NCI-H1930 (cell line): Measurements from ENCODE around the gene TREX2.

ENCODE experiments used
- DNase-seq, 2 experiments: peaks; one replicate each; lab custom pipeline; 2025; lab: John Stamatoyannopoulos, UW

TREX2 gene

DNA sequence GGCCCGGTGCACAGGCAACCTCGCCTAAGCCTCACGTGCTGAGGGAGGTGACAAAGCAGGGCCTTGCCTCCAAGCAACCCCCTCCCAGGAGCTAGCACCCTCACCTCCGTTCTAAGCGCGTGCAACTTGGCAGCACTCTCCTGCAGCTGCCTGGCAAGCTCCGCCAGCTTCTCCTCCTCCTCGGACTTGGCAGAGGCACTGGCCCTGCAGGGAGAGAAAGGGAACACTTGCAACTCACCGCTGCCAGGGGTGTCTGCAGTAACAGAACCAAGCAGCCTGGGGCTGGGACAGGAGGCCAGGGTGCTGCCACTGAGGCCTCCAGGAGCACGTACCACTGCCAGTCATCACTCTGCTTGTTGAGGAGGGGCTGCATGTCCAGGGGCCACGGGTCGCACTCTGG is 10.3 kb upstream of the TREX2 start:
- no peak for DNase-seq

DNA sequence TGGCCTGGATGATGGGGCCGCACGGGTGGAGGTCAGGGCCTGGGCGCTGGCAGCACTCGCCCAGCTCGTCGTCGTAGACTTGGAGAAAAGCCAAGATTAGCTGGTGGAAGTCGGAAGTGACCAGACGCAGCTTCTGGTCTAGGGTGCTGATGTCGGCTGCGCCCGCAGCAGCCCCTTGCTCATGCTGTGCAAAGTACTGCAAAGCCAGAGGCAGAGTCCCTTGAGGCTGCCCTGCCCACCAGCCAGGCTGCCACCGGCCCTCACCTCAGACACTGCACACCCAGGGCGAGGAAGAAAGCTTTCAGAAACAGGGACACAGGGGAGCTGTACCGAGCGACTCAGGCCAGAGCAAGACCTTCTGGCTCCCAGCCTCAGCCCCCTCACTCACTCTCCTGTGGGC is 9.7 kb upstream of the TREX2 start:
- no peak for DNase-seq

DNA sequence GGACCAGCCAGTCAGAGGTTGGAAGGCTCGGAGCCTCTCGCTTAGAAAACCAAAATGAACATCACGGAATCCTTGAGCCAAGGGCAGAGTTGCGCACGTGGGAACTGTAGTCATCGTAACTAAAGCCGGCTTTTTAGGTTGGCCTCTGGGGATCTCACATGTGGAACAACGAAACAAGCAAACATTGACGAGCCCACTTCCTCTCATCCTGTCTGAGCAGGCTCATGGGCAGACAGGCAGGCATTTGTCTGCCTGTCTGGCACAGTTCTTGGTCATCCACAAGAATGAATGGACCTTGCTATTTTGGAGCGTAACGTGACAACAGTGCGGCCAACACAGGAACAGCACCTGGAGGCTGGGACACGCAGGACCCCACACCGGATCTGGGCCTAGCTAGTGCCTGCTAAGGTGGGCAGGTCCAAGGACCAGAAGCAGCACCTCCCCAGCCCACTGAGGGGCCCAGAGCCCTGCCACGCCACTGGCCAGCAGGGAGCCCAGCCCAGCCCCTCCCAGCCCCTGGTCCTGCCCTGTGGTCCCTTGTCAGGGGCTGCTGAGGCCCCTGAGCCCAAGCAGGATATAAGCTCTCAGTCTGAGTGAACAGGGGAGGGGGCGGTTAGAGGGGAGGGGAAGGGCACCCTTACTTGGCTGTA is 9.2 kb upstream of the TREX2 start:
- DNase-seq, result no peak

DNA sequence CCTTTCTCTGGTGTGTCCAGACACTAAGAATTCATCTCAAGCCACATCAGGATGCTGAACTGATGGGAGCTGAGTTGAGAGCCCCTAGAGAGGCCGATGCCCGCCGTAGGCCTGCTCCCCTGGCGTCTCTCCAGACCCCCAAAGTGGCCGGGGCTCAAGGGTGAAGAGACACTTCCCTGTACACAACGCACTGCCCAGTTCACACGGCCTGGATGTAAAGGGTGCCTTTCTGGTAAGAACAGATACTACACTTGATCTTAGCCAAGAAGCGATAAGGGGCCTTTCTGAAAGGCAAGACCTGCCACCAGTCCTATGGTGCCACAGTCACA is 5.1 kb upstream of the TREX2 start:
- no peak for DNase-seq

DNA sequence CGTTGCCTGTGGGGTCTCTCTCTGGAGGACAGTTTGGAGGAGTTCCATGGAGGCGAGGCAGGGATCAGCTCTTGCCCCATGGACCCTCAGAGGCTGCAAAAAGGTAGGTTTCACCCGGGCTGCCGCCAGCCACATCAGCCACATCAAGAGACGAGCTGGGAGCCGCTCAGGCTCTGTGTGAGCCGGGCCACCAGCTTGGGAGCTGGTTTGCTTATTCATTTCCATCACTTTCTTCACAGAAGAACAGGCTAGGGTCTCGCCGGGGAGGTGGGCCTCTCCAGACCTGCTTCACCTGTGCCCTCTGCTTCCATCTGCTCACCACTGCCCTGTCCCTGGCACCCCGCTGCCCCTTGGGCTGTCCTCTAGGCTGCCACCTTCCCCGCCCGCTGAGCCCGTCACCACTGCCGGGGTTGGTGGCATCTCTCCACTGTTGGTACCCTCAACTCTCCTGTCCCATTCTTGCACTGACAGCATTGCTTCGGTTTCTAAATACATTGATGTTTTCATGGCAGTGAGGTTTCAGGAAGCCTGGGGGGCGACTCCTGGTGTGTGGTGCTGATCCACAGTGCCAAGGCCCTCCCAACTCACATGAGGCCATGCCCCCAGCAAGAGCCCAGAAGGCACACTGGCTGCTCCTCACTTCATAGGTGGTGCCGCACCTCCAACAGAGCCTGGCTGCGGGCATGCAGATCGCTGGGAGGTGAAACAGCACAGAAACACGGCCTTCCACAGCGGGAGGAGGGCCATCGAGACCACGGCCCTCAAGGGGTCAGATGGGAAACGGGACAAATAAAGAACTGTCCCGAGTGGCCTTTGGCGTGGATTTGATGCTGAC is 4.5 kb upstream of the TREX2 start:
- DNase-seq, result no peak

DNA sequence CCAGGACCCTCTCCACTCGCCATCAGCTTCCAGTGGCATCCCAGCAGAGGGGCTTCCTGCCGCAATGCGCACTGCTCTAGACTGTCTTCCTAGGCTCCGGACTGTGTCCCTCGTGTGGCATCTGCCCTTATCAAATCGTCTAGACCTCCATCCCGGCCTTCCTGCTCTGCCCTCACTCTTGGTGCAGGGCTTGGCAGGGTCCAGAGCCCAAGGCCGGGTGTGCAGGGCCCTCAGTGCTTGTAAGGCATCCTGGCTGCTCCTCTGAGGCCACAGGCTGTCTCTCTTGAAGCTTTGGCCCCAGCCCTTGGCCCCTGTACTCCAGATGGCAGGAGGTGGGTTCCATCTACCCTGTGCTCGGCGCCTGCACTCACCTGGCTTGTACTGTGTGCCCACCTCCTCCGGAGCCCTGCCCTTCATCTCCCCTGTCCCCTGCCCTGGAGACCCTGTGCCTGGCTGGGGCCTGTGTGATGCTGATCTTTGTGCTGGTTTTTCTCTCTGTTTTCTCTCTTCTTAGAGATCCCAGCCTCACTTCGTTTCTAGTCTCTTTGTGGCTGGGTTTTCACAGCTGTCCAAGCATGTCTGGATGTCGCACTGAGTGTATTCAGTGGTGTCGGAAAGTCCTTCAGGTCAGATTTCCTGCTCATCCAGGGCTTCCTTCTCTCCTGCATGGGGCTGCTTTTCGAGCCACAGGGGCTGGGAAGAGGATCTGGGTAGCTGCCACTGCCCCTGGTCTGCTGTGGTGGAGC is 3.7 kb upstream of the TREX2 start:
- no peak for DNase-seq

DNA sequence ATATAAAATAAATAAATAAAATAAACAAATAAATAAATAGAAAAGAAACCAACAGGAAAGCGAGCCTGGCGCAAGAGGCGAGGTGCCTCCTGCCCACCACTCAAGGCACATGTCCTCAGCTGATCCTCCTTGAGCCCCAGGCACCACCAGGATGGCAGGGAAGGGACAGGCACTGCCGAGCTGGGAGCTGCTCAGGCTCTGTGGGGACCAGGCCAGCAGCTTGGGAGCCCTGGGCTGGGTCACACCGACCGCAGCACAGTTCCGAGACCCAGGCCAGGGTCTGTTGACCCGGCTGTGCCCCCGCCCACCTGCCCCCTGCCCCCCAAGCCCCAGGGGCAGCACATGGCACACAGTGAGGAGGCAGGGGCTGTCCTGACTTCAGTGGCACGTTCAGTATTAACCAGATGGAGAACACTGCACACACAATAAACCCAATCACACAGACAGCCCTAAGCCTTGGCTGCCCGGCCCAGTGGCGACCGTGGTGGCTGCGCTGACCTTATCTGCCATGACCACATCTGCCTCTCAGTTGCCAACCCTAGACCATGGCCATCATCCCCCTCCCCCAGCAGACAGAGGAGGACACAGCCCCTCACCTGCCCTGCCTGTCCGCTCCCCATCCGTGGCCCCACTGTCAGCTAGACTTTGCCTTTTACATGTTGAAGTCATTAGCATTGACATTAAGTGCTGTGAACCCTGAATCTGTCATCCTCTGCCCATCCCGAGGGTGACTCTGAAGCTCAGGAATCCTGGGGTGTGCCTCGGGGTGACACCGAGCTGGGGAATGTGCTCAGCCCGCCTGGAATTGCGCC is 2.9 kb upstream of the TREX2 start:
- no peak for DNase-seq

DNA sequence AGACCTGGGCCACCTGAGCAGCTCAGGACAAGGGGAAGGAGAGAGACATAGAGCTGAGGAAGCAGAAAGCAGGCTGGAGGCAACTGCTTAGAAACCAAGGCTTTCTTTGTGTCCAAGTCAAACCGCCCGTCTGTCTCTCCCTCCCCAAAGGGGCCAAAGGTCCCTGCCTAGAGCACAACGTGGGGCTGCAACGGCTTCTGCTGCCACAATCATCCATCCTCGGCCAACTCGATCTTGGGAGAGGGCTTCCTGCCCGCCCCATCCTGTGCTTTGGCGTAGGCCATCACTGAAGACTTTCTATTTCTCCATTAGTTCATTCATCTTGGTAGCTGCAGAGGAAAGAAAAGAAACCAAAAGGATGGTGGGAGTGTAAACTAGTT is 1.7 kb upstream of the TREX2 start:
- DNase-seq, result no peak

DNA sequence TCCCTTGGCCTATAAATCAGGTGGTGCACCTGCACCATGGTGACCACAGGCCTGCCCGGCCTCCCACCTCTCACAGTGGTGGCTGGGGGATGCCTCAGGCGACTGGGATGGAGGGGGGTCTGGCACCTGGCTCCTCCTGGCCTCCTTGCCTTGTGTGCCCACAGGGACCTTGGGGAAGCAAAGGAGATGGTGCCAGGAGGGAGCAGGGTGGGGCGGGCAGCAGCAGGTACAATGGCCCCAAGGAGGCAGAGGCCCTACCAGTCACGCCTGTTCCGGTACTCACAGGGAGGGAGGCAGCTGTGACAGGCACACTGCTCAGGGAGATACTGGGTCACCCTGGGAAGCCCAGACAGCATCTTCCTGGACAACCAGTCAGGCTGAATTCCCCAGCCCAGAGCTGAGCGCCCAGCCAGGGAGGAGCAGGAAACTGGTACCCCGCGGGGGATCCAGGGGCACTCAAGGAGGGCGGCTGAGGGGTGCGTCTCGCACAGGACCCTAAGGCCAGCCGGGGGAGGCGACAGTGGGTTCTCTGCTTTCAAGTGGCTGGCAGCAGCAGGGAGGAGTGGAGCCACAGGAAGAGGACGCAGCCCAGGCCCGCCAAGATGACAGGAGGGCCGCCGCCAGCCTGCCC is 1.2 kb upstream of the TREX2 start:
- DNase-seq, result no peak

DNA sequence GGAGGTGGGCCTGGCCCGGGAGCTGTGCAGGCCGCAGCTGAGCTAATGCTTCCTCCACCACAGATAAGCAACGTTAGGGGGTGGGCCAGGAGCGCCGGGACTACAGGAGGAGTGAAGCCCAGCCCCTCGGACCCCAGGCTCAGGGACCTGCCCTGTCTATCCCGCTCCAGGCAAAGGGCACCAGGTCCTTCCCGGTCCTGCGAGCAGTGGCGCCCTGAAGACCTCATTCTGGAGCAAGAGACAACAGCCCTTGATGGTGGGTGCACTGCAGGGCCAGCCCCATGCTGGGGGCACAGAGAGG is 730 bp upstream of the TREX2 start:
- DNase-seq, result no peak

DNA sequence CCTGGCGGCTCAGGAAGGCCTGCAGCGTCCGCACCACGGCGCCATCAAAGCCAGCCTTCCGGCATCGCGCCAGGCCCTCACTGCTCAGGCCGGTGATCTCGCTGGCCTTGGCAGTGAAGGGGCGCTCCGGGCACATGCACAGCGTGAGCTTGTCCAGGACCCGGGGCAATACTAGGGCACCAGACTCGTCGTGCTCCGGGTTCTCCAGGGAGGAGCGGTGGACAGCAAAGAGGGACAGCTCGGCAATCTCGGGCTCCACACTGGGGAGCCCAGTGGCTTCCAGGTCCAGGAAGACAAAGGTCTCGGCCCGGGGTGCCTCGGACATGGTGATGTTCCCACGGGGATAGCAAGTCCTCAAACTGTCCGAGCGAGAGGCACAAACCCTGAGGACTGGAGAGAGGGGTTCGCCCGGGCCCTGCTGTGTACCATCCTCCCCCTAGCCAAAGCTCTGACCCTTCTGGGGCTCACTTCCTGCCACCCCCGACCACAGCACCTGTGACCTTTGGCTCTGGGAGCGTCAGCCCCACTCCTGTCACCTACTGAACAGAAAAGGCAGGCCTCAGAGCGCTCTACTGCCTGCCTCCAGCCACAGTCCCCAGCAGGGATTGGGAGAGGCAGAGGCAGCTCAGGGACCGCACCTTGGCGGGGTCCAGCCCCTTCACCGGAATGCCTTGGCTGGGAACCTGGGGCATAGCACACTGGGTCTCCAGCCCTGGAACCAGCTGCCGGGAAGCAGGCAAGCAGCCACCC is 575 bp downstream of the TREX2 start:
- no peak for DNase-seq

DNA sequence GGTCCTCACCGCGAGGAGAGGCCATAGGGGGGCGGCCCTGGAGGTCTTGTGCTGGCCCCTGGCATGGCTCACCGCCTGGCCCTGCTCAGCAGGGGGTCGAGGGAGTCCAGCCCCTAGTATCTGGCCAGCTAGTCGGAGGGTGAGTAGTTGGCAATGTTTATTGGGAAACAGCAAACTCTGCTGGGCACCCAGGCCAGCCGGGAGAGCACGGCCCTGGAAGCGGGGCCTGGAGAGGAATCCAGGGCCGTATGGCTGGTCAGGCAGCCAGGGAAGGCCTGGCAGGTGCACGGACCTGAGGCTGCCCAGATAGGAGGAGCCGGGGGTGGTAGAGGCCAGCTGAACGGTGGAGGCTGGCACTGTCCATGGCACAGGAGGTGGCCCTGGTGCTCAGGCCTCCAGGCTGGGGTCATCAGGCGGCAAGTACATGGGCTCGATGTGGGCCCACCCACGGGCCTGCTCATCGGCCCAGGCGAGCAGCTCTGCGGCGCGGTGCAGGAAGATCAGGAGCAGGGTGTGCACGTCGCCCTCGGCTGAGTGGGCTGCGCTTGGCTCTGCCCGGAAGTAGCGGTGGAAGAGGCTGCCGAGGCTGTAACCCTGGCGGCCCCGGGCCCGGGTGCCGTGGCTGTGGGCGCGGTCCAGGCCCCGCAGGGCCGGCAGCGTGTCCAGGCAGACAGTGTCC is 1.4 kb downstream of the TREX2 start:
- no peak for DNase-seq

DNA sequence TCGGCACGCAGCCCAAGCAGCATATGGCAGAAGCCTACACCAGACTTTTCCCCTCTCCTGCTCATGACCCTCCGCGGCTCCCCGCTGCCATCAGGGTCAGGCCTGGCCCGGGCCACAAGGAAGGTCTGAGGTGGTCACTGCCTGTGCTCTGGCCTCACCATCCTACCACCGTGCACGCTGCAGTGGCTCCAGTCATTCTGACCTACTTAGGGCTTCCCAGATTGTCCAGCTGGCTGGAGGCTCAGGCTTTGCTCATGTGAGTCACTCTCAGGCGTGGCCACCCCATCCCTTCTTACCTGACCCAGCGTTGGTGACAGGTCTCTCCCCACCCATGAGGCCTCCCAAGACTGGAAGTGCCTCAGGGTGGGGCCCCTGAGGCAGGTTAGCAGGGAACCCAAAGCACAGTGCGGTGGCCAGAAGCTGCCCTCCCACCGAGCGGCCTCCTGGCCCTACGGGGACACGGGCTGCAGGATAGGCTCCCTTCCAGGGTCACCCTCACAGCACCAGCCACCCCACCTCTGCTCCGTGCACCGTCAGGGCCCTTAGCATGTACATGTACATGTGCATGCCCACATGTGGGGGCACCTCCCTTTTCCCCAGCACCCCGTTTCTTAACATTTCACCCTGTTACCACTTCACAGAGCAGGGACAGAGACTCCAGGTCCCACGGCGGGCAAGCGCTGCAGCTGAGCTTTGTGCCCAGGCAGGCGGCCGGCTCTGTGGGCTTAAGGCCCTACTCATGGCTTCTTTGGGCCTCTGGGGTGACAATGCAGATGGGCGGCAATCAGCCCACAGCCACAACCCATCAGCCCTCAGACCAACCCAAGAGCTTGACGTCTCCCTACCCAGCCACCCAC is 2.2 kb downstream of the TREX2 start:
- no peak for DNase-seq

DNA sequence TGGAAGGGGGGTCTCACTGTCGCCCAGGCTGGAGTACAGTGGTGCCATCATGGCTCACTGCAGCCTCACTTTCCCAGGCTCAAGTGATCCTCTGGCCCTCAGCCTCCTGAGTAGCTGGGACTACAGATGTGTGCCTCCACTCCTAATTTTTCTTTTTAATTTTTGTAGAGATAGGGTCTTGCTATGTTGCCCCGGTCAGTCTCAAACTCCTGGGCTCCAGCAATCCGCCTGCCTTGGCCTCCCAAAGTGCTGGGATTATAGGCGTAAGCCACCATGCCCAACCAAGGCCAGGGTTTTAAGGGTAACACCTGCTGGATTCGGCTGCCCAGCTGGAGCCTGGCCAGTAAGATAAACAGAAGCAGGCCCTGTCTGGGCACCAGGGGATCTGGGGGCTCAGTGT is 3.4 kb downstream of the TREX2 start:
- DNase-seq, result no peak

DNA sequence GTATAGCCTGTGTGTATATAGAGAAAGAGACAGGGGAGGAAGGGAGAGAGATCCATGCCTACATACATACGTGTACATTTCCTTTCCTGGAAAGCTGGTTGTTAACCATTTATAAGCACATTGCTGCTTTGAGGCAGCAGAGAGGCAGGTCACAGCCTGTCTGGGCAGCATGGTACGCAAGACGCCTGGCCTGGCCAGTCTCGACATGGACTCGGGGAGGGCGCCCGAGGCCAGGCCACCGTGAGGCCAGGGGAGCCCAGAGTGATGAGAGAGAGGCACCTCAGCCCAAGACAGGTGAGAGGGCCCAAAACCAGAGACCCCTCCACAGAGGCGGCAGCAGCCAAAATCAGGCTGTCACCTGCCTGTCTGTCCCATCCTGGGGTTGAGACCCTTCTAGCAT is 3.9 kb downstream of the TREX2 start:
- DNase-seq, result no peak

DNA sequence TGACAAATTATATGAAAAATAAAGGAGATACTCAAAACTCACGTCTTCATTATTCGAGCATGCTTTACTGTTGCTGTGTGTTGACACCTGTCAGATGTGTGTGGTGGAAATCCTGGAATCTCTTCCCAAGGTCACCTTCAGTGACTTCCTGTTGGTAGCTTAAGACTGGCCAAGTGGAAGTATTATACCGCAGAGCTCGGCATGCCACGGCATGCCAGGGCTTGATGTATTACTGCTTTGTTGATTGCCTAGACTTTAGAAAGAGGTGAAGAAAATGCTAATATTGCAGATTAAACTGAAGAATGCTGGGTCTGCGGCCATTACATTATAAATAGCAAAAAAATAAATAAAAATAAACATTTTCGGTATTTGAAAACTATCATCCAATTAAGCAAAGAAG is 4.6 kb downstream of the TREX2 start:
- DNase-seq, result no peak

DNA sequence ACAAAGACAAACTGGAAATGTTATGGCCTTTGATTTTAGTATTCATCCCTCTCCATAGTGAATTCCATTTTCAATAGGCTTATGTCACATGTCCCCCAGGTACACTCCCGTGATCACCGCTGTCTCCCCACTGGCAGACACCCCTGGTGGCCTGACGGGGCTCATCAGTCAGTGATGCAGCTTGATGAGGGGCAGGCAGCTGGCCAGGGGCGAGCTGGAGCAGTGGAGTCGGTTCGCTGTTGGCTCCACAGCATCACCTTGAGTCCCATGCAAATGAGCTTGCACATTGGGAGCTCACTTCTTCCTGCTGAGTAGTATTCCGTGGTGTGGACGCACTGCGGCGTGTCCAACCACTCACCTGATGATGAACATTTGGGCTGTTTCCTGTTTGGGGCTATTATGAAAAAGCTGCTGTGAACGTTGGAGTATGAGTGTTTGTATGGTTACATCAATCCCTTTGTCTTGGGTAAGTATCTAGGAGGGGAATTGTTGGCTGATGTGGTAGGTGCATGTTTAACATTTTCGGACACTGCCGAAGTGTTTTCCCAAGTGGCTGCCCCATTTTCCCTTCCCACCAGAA is 5.2 kb downstream of the TREX2 start:
- no peak for DNase-seq

DNA sequence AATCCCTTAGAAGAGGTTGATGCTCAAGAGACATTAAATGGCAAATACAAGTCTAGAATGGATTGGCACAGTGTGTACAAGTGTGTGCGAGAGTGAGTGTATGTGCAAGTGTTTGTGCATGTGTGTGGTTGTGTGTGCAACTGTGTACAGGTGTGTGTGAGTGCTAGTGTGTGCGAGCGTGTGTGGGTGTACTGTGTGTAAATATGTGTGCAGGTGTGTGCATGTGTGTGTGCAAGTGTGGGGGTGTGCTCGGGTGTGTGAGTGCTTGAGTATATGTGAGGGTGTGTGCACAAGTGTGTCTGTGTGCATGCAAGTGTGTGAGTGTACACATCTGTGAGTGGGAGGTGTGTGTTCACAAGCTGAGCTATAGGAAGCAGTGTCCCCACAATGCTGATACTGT is 5.9 kb downstream of the TREX2 start:
- DNase-seq, result no peak

DNA sequence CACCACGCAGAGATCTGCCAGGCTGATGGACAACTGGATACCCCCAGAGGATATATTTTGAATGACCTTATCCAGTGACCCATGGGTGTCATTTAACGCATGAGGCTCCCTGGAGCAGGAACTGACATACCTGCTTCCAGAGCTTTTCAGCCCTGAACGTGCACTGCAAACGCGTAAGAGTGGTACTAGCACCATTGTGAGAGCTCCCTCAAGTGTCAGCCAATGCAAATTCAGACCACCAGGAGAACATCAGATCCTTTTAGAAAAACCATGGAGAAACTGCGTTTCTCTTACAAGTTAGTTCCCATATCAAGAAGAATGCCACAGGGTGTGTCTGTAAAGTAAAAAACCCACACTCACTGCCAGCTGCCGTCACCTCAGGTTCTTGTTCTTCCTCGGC is 7.3 kb downstream of the TREX2 start:
- peak in 1 of 2 experiments; percentile 8 for DNase-seq

DNA sequence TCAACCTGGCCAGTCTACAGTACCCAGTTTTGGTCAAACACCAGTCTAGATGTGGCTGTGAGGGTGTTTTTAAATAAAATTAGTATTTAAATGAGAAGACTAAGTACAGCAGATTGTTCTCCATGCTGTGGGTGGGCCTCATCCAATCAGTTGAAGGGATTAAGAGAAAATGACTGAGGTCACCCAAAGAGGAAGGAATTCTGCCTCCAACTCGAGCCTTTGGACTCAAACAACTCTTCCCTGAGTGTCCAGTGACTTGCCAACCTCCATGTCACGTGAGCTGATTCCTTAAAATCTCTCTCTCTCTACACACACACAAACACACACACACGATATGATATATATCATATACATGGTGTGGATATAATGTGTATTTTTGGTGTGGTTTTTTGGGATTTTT is 10.0 kb downstream of the TREX2 start:
- DNase-seq, result no peak
